Measurements from ENCODE around the gene GRM1.

GRCh38 chr6:146209942-146210341, 181.1 kb downstream of the GRM1 start:
- TF ChIP-seq CTCF (IDR thresholded peaks at IDR 0.05): no peak
- no peak for TF ChIP-seq POLR2A (IDR thresholded peaks at IDR 0.05)

All from lower leg skin (tissue), 3 donors.